HTR-8/SVneo (cell line): ENCODE results near the gene EIF4E1B.
"Not testable (repeated sequence)": the region's sequence is repeated elsewhere in the genome, so short reads cannot be mapped to it uniquely, and the experiment has no call there.

ENCODE experiments used
- DNase-seq: peaks from one replicate; pipeline ENCODE4 v3.0.0; 2011; ENCODE audit warnings: low spot score, mixed read lengths; ENCODE audit not compliant: insufficient read length
- FAIRE-seq: peaks from 2 replicates; lab custom pipeline; 2011; peaks lifted over from hg19 to GRCh38; lab: Jason Lieb, UNC

Gene EIF4E1B, protein sequence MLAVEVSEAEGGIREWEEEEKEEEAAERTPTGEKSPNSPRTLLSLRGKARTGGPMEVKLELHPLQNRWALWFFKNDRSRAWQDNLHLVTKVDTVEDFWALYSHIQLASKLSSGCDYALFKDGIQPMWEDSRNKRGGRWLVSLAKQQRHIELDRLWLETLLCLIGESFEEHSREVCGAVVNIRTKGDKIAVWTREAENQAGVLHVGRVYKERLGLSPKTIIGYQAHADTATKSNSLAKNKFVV

DNA sequence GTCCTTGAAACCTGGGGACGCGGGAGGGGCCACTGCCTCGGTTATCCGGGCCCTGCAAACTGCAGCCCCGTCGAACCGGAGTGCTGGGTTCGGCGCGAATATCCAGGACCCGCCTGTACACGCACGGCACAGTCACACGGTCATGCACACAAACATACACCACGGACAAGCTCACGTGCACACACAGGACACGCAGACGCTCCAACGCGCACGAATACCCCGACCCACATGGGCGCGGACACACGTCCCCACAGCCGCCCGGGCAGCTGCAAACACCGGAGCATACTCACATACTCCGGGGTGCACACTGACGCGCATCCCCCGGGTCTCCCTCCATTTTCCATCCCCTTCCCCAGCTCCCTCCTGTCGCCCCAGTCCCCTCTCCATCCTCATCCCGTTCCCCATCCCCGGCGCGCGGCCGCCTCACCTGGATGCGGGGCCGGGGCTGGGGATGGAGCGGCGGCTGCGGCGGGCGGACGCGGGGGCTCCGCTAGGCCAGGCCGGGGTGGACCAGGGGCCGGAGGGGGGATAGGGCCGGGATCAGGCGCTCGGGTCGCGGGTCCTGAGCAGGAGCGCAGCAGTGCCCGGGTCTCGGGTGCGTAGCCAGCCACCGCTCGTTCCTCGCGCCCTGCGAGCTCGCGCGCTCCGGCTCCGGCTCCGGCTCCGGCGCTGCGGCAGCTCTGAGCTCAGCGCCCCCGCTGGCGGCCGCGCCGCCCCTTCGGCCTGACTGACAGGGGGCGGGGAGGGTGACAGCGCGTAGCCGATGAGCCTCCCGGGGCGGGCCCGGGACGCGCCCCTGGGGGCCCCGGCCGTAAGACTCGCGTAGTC lies at the start of gene EIF4E1B, which contains the start of gene SNCB:
EIF4E1B (plus strand) TSS at position 823 of the 828 bp plus-strand sequence. CDS start 12,113 bp downstream, outside the sequence.
SNCB (minus strand) TSS at position 682 of the 828 bp plus-strand sequence. CDS start 880 bp downstream, outside the sequence.
- FAIRE-seq (peak; percentile 90), DNase-seq (peak; percentile 60)

DNA sequence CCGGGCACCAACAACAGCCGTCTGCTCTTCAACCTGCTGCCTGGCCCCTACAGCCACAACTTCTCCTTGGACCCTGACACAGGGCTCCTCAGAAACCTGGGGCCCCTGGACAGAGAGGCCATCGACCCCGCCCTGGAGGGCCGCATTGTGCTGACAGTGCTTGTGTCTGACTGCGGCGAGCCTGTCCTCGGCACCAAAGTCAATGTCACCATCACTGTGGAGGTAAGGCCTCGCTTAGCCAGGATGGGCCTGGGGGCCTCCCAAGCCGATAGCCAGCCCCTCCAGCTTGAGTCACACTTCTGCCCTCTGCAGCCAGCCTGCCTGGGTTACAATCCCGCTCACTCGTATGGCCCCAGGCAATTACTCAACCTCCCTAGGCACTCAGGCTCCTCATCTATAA lies 49.1 kb upstream of the EIF4E1B start:
- no peak for FAIRE-seq
- no peak for DNase-seq

DNA sequence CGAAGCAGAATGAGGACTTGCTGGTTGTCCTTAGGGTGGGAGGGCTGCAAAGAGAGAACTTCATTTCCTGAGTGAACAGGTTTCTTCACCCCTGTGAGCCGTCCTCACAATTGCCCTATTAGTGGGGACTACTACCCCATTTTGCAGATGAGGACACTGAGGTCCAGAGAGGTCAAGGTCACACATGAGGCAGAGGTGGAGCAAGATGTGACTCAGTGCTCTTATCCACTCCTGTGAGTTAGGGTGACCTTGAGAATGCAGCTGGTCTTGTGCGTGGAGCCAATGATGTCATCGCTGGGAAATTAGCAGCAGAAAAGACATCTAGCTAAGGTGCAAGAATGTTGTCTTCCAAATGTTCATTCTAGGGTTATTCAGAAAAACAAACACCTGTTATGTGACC lies 47.4 kb upstream of the EIF4E1B start:
- FAIRE-seq = no peak
- DNase-seq = no peak

DNA sequence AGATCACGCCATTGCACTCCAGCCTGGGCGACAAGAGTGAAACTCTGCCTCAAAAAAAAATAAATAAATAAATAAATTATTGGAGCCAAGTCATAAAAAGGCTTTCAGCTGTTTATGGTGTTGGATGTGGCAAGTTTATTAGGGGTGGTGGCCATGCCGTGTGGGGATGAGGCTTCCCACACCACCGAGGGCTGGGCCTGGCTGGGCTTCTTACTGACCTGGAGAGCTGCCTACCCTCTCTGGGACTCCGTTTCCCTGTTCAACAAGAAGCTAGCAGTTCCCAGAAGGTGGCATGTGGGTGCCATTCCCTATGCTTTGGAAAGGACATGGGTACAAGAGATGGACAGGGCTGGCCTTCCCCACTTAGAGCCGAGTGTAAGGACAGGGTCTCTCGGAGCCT lies 43.1 kb upstream of the EIF4E1B start:
- no peak for DNase-seq
- no peak for FAIRE-seq

DNA sequence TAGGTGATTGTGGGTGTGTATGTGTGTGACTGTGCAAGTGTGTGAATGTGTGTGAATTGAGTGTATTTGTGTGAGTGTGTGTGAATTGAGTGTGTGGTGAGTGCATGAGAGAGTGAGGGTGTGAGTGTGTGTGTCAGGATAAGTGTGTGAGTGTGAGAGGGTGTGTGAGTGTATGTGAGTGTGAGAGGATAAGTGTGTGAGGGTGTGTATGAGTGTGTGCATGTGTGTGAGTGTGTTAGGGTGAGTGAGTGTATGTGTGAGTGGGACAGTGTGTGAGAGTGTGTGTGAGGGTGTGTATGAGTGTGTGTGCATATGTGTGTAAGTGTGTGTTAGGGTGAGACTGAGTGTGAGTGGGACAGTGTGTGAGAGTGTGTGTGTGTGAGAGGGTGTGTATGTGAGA lies 42.2 kb upstream of the EIF4E1B start:
- FAIRE-seq (no peak), DNase-seq (no peak)

DNA sequence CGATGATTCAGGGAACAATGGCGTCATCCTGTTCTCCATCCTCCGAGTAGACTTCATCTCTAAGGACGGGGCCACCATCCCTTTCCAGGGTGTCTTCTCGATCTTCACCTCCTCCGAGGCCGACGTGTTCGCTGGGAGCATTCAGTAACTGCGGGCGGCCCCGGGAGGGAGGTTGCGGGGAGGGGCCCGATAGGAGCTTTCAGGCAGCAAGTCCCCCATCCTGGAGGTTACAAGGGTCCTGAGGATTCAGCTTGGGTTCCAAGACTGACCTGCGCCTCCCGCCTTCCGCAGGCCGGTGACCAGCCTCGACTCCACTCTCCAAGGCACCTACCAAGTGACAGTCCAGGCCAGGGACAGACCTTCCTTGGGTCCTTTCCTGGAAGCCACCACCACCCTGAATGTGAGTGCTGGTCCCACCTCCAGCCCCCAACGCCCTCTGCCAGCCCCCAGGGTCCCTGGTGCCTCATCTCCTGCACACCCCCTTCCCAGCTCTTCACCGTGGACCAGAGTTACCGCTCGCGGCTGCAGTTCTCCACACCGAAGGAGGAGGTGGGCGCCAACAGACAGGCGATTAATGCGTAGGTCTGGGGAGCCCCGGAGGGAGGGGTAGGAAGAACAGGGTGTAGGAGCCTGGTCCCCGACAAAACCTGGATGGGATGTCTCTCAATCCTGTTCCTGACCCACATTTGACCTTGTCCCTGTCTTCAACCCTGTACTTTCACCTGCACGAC lies 41.3 kb upstream of the EIF4E1B start:
- DNase-seq (no peak), FAIRE-seq (no peak)

DNA sequence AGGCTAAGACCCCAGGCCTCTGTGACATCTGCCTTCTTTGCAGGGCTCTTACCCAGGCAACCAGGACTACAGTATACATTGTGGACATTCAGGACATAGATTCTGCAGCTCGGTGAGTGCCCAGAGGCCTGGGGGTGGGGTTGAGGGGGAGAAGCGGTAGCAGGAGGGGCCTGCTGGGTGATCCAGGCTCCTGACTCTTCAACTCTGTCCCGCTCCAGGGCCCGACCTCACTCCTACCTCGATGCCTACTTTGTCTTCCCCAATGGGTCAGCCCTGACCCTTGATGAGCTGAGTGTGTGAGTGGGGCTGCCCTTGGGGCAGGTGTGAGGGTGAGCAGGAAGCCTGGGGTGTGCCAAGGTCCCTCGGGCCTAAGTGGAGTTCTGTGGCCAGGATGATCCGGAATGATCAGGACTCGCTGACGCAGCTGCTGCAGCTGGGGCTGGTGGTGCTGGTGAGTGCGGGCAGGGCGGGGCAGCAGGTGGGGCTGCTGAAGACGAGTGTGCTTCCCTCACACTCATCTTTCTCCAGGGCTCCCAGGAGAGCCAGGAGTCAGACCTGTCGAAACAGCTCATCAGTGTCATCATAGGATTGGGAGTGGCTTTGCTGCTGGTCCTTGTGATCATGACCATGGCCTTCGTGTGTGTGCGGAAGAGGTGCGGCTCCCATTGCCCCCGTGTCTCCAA lies 40.3 kb upstream of the EIF4E1B start:
- DNase-seq (no peak), FAIRE-seq (no peak)

DNA sequence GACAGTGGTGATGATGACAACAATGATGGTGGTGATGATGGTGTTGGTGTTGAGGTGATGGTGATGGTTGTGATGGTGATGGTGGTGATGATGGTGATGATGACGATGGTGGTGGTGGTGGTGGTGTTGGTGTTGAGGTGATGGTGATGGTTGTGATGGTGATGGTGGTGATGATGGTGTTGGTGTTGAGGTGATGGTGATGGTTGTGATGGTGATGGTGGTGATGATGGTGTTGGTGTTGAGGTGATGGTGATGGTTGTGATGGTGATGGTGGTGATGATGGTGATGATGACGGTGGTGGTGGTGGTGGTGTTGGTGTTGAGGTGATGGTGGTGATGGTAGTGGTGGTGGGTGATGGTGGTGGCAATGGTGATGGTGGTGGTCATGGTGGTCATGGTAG lies 38.8 kb upstream of the EIF4E1B start:
- peak; percentile 100 for FAIRE-seq
- not testable (repeated sequence) for DNase-seq

DNA sequence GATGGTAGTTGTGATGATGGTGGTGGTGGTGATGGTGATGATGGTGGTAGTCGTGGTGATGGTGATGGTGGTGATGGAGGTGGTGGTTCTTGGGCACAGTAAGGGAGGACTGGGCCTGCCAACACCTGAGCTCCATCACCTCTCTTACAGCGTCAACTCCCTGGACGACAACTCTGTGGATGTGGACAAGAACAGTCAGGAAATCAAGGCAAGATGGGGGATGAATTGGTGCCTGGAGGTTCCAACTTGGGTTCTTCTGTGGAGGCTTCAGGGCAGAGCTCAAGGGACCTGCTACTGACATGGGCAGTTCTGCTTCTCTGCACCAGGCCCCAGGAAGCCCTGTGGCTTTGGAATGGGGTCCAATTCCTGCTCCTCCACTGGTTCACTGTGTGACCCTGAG lies 37.9 kb upstream of the EIF4E1B start:
- FAIRE-seq = no peak

DNA sequence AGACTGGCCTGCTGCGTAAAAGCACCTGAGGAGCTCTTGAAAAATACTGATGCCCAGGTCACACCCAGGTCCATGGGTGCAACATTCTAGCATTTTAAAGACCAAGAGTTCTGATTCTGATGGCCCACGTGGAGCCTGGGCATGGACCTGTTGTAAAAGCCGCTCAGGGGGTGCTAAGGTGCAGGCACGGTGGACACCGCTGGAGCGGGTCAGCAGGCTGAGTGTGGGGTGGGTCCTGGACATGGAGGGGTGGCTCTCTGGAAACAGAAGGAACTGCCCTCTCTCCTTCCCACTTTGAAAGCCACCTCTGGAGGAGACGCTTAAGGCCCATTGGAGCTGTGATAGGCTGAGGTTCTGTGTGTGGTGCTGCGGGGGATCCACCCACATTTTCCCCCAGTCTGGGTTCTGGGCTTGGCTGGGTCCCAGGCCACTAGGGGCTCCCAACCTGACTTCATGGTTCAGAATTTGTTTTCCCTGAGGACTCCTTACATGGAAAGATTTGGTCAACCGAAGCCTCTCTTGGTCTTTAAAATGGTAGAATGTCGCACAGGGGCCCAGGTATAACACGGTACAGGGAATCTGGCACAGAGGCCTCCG lies 37.1 kb upstream of the EIF4E1B start:
- DNase-seq (no peak), FAIRE-seq (no peak)

More for the DNA sequence above, 37.9 kb upstream of the EIF4E1B start:
- DNase-seq = no peak

DNA sequence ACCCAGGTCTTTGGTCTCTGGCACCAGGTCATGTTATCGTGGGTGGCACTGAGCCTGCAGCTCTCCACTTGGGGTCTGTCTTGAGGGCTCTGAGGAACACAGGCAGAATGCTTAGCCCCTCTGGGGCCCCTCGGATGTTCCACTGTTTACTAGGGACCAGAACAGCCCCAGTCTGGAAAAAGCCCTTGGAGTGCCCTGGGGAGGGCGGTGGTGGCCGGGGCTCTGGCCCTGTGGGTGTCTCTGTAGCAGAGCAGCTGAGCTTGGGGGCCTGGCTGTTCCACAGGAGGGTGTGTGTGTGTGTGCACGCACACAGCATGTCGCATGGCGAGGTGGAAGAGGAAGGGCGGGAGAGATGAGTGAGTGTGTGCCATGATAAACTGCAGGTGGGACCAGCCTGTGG lies 35.9 kb upstream of the EIF4E1B start:
- DNase-seq (no peak), FAIRE-seq (no peak)

DNA sequence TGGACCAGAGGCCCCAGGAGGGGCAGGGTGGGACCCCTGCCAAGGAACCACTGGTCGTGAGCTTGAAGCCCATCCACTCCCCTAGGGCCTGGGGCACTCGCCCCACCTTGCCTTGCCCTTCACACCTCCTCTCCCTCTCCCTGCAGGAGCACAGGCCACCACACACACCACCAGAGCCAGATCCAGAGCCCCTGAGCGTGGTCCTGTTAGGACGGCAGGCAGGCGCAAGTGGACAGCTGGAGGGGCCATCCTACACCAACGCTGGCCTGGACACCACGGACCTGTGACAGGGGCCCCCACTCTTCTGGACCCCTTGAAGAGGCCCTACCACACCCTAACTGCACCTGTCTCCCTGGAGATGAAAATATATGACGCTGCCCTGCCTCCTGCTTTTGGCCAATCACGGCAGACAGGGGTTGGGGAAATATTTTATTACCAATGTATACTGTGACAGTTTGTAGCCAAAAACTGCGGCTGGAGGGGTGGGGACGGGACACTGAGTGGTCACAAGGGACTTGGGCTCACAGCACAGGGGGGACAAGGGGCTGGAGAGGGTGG lies 35.0 kb upstream of the EIF4E1B start:
- DNase-seq (no peak), FAIRE-seq (no peak)

DNA sequence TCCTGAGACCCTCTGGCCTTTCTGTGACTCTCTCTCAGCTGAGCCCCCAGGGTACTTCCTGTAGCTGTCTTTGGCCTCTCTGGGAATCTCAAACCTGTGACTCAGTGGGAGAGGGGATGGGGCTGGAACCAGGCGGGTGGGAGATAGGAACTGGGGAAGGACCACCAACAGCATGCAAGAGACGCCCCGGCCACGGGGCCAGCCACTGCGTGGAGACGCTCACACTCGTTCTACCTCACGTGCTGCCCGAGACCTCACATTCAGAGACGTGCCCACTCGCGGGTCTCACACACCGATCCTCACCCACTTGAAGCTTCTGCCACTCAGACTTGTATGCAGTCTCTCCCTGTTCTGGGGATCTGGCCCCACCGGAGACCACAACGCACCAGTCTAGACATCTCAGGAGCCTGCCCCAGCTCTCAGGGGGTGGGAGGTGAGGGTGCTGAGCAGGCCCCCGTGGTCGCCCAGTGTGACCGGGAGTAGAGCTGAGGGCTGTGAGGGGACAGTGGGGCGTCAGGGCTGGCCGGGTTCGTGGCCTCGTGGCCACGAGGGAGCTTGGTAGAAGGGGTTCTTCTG lies 34.3 kb upstream of the EIF4E1B start:
- DNase-seq (no peak), FAIRE-seq (no peak)

DNA sequence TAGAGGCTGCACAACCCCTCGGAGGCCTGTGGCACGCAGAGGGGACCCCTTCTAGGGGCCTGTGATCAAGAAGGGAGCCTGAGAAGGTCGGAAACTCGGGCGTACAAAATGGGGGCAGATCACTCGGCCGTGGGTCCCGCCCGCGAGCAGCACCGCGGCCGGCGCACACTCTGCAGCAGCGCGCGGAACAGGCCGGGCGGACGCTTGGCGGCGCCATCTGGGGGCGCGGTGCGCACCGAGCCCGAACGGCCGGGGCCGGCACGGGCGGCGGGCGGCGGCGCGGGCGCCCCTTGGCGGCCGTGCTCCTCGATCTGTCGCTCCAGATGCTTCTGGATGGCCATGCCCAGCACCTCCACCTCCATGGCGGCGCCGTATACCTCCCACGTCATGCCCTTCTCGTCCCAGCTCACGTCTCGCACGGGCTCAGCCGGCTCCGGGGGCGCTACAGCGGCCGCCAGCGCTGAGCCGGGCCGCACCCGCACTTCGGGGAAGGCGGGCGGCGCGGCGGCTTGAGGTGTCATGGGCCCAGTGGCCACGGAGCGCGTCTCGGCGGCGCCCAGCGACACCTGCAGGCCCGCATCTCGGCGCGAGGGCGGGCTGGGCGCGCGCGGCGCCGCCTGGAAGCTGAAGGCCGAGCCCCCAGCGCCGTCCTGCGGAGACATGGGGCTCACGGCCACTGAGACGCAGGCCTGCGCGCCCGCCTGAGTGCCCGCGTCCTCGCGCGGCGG lies 33.6 kb upstream of the EIF4E1B start:
- FAIRE-seq (no peak), DNase-seq (no peak)

DNA sequence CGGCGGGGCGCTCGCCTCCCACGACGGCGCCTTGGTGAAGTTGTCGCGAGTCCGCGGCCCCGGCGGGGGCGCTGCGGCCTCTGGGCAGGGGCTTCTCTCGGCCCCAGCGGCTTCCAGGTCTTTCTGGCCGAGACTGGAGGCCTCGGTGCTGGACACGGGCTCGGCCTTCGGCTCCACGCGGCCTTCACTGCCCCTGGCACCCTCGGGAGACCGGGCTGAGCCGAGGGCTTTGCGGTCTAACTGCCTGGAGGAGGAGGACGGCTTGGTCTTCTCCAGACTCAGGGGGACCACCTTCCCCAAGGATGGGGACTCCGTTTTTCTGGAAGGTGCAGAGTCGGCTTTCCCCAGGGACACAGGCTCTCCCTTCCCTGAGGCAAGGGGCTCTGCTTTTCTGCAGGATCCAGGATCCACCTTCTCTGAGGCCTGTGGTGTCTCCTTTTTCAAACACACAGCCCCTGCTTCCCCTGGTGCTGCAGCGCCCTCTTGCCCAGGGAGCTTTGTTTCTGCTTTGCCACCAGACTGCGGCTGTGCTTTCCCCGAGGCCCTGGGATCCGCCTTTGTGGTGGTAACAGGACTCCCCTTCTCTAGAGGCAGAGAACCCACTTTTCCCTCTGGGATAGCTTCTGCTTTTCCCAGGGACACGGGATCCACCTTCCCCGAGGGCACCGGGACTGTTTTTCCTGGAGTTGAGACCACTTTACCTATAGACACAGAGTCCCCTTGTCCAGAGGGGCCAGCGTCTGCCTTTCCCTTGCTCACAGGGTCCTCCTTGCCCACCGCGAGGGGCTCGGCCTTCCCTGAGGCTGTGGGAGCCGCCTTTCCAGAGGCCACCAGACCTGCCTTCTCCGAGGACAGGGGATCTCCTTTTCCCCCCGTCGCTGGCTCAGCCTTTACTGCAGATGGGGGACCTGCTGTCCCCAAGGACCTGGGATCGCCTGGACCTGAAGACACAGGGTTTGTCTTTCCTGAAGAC lies 32.8 kb upstream of the EIF4E1B start:
- DNase-seq = no peak

DNA sequence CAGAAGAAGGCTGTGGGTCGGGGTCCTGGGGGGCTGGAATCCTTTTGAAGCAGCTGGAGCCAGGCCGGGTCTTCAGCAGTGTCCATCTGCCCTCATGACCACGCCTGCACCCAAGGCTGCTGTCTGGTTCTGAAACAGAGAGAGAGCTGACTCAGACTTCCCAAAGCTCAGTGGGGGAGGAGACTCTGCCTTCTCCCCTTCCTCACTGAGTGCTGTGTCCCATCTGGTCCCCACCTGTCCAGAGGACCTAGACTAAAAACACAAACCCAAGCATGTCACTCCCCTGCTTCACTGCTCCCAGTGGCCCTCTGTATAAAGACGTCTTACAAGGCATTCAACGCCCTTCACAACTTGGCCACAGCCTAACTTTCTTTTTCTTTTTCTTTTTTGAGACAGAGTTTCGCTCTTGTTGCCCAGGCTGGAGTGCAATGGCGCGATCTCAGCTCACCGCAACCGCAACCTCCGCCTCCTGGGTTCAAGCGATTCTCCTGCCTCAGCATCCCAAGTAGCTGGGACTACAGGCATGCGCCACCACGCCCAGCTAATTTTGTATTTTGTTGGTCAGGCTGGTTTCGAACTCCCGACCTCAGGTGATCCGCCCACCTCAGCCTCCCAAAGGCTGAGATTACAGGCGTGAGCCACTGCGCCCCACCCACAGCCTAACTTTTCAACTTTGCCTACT lies 30.6 kb upstream of the EIF4E1B start:
- not testable (repeated sequence) for DNase-seq, FAIRE-seq

More for the DNA sequence above, 32.8 kb upstream of the EIF4E1B start:
- no peak for FAIRE-seq
